Epithelial cell of esophagus (primary cell): ENCODE measurements around the gene RNASEH2A.

Experiments used
- DNase-seq: peaks from one replicate; pipeline ENCODE4 v3.0.0; 2010; ENCODE audit warnings: low read depth
- H3K4me3 ChIP-seq: 2 replicates; pipeline ENCODE4 v1.5.1; 2011; ENCODE audit warnings: mild to moderate bottlenecking, low read length, control low read depth
- CTCF ChIP-seq: IDR thresholded peaks from 2 replicates; pipeline ENCODE4 v1.5.1; 2011; ENCODE audit warnings: low read depth, mild to moderate bottlenecking, low read length, control low read depth, inconsistent platforms; ENCODE audit not compliant: insufficient read depth; ENCODE audit errors: missing control alignments

The RNASEH2A gene

GRCh38 chr19:12789098-12789903 is 17.1 kb upstream of the RNASEH2A start:
- H3K4me3 ChIP-seq: peak overlapping the region; percentile 27
- peak; percentile 64 for DNase-seq
- TF ChIP-seq CTCF: no peak

GRCh38 chr19:12789904-12790619 is 16.3 kb upstream of the RNASEH2A start:
- peak overlapping the region; percentile 92 for H3K4me3 ChIP-seq
- DNase-seq: peak; percentile 98
- no peak for TF ChIP-seq CTCF

GRCh38 chr19:12790628-12791344 is 15.6 kb upstream of the RNASEH2A start:
- DNase-seq: no peak
- peak overlapping the region; percentile 92 for H3K4me3 ChIP-seq
- no peak for TF ChIP-seq CTCF

- H3K4me3 ChIP-seq: peak within 1 kb of the TSS; percentile 92
- peak; percentile 98 for DNase-seq
- TF ChIP-seq CTCF: no peak
Measured at GRCh38 chr19:12791345-12792050, 14.9 kb upstream of the RNASEH2A start, which contains the start of gene JUNB. TSS of gene JUNB (plus strand) at chr19:12791486. CDS start at chr19:12791772, 286 bp downstream.

- TF ChIP-seq CTCF: no peak
- peak; percentile 49 for DNase-seq
- H3K4me3 ChIP-seq: peak overlapping the region; percentile 92
Measured at GRCh38 chr19:12792051-12792852, 14.1 kb upstream of the RNASEH2A start.
